Measurements from ENCODE around the gene FAM149A. TPM values are rescaled to one million over a fixed set of nuclear protein-coding genes. Genes with fewer than 3 reads are reported as not detected.
A peak's percentile ranks its signal among the peaks of the same experiment; 100 is the strongest.

Gene FAM149A
- polyA plus RNA-seq, 2 of the 4 experiments (the other 2 are of a cell fraction), result 1.8 to 3.0 TPM

DNA sequence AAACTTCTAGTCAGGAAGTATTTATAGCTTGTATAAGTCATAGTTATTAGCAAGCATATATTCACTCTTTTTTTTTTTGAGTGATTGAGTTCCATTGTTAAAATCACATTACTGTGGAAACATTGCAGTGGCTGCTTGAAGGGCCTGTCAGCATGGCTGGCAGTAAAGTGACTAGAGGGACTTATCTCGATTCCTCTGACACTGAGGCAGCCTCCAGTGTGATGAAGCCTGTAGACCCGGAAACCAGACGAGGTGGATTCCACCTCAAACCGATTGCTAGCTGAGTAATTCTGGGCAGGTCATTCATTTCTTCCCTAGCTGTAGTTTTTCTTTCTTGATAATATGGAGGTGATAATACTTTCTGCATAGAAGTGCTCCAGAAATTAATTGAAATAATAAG is 4.7 kb downstream of the FAM149A start:
- POLR2A ChIA-PET, result no interaction called here
- TF ChIP-seq BHLHE40 (IDR thresholded peaks at IDR 0.05; ENCODE audit: low read depth, low read length) (no peak), HOXB5 (CRISPR knock-in tag; IDR thresholded peaks at IDR 0.05) (no peak), ESRRA (IDR thresholded peaks at IDR 0.05; ENCODE audit: borderline replicate concordance, low read length) (no peak), FOSL2 (IDR thresholded peaks at IDR 0.05) (no peak), FOSL2 (CRISPR knock-in tag; IDR thresholded peaks at IDR 0.05) (no peak), ZFP36 (IDR thresholded peaks at IDR 0.05; ENCODE audit: borderline replicate concordance, partially characterized antibody) (no peak), ATOH8 (CRISPR knock-in tag; IDR thresholded peaks at IDR 0.05; ENCODE audit: low read depth) (no peak), CHD2 (IDR thresholded peaks at IDR 0.05; ENCODE audit: low read length, partially characterized antibody) (no peak), PHF8 (IDR thresholded peaks at IDR 0.05; ENCODE audit: borderline replicate concordance, low read depth) (no peak), CBX2 (IDR thresholded peaks at IDR 0.05; ENCODE audit: borderline replicate concordance, low read depth) (no peak)
- H3K4me2 ChIP-seq, result no peak overlapping the region
- 0 out of 3 replicates have a peak, but pooled peaks cover 4% of the 10 kb centered on the region for H3K4me1 ChIP-seq
- H3K9me3 ChIP-seq, result no peaks in the 10 kb centered on the region
- CTCF ChIA-PET, result no interaction called here
- no peak for DNase-seq (ENCODE audit: low read depth in 1 of 2, low spot score in 1 of 2)
- 63% methylated on average over 4 of the region's 4 CpGs for WGBS (ENCODE audit: missing lambda C conversion rate)
- no peak overlapping the region for H3K27ac ChIP-seq
- no peak for ATAC-seq
- FAIRE-seq, result no peak
- H3K4me3 ChIP-seq, result no peak overlapping the region

GRCh38 chr4:186116697-186117096 is 12.2 kb downstream of the FAM149A start:
- 72% methylated on average over 2 of the region's 2 CpGs for WGBS (ENCODE audit: missing lambda C conversion rate)
- DNase-seq (ENCODE audit: low read depth in 1 of 2, low spot score in 1 of 2), result no peak

DNA sequence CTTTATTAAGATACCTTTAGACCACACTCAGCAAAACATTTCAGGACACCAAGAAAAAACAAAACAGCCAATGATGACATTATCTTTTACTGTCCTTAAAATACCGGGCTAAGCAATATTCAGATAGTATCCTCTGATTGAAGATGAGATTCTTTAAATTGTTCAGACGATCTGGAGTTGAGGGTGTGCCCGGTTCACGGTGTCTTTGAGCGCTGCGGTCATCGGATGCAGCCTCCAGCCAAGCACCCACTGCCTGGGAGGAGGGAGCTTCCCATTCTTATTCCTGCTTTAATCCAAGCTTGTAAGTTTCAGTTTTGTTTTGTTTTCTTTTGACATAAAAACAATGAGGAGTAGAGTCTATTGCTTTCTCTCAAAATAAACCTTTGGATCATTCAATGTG is 14.1 kb downstream of the FAM149A start:
- CTCF ChIA-PET, result no interaction called here
- POLR2A ChIA-PET, result no interaction called here
- Histone ChIP-seq H3K27ac (no peak overlapping the region), H3K4me3 (no peak overlapping the region), H3K4me1 (no peaks in the 10 kb centered on the region), H3K4me2 (no peak overlapping the region), H3K9me3 (no peaks in the 10 kb centered on the region)
- no peak for ATAC-seq
- no peak for DNase-seq (ENCODE audit: low read depth in 1 of 2, low spot score in 1 of 2)
- FAIRE-seq, result no peak
- WGBS (ENCODE audit: missing lambda C conversion rate), result 37% methylated on average over 7 of the region's 7 CpGs
- no peak for TF ChIP-seq EHMT2 (IDR thresholded peaks at IDR 0.05; ENCODE audit: low read depth)
- TF ChIP-seq NR3C1 (IDR thresholded peaks at IDR 0.05), result no peak
- no peak for TF ChIP-seq SMC3 (IDR thresholded peaks at IDR 0.05)
- TF ChIP-seq TFCP2L1 (CRISPR knock-in tag; IDR thresholded peaks at IDR 0.05), result no peak
- no peak for TF ChIP-seq PHF8 (IDR thresholded peaks at IDR 0.05; ENCODE audit: borderline replicate concordance, low read depth)
- no peak for TF ChIP-seq FOSL2 (IDR thresholded peaks at IDR 0.05)
- no peak for TF ChIP-seq FOSL2 (CRISPR knock-in tag; IDR thresholded peaks at IDR 0.05)
- no peak for TF ChIP-seq ESRRA (IDR thresholded peaks at IDR 0.05; ENCODE audit: borderline replicate concordance, low read length)
- TF ChIP-seq, protein P1, sequence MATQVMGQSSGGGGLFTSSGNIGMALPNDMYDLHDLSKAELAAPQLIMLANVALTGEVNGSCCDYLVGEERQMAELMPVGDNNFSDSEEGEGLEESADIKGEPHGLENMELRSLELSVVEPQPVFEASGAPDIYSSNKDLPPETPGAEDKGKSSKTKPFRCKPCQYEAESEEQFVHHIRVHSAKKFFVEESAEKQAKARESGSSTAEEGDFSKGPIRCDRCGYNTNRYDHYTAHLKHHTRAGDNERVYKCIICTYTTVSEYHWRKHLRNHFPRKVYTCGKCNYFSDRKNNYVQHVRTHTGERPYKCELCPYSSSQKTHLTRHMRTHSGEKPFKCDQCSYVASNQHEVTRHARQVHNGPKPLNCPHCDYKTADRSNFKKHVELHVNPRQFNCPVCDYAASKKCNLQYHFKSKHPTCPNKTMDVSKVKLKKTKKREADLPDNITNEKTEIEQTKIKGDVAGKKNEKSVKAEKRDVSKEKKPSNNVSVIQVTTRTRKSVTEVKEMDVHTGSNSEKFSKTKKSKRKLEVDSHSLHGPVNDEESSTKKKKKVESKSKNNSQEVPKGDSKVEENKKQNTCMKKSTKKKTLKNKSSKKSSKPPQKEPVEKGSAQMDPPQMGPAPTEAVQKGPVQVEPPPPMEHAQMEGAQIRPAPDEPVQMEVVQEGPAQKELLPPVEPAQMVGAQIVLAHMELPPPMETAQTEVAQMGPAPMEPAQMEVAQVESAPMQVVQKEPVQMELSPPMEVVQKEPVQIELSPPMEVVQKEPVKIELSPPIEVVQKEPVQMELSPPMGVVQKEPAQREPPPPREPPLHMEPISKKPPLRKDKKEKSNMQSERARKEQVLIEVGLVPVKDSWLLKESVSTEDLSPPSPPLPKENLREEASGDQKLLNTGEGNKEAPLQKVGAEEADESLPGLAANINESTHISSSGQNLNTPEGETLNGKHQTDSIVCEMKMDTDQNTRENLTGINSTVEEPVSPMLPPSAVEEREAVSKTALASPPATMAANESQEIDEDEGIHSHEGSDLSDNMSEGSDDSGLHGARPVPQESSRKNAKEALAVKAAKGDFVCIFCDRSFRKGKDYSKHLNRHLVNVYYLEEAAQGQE (IDR thresholded peaks at IDR 0.05), result no peak
- TF ChIP-seq ZNF302 (CRISPR knock-in tag; IDR thresholded peaks at IDR 0.05), result no peak
- no peak for TF ChIP-seq EP300 (IDR thresholded peaks at IDR 0.05)
- TF ChIP-seq, protein P2, sequence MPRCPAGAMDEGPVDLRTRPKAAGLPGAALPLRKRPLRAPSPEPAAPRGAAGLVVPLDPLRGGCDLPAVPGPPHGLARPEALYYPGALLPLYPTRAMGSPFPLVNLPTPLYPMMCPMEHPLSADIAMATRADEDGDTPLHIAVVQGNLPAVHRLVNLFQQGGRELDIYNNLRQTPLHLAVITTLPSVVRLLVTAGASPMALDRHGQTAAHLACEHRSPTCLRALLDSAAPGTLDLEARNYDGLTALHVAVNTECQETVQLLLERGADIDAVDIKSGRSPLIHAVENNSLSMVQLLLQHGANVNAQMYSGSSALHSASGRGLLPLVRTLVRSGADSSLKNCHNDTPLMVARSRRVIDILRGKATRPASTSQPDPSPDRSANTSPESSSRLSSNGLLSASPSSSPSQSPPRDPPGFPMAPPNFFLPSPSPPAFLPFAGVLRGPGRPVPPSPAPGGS (IDR thresholded peaks at IDR 0.05), result no peak
- TF ChIP-seq CHD4 (IDR thresholded peaks at IDR 0.05; ENCODE audit: borderline replicate concordance), result no peak
- TF ChIP-seq ZC3H11A (IDR thresholded peaks at IDR 0.05), result no peak
- no peak for TF ChIP-seq ATOH8 (CRISPR knock-in tag; IDR thresholded peaks at IDR 0.05; ENCODE audit: low read depth)
- TF ChIP-seq, protein P3, sequence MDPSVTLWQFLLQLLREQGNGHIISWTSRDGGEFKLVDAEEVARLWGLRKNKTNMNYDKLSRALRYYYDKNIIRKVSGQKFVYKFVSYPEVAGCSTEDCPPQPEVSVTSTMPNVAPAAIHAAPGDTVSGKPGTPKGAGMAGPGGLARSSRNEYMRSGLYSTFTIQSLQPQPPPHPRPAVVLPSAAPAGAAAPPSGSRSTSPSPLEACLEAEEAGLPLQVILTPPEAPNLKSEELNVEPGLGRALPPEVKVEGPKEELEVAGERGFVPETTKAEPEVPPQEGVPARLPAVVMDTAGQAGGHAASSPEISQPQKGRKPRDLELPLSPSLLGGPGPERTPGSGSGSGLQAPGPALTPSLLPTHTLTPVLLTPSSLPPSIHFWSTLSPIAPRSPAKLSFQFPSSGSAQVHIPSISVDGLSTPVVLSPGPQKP (IDR thresholded peaks at IDR 0.05; ENCODE audit: low read depth, low read length), result no peak
- TF ChIP-seq, protein P4, sequence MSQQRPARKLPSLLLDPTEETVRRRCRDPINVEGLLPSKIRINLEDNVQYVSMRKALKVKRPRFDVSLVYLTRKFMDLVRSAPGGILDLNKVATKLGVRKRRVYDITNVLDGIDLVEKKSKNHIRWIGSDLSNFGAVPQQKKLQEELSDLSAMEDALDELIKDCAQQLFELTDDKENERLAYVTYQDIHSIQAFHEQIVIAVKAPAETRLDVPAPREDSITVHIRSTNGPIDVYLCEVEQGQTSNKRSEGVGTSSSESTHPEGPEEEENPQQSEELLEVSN (IDR thresholded peaks at IDR 0.05; ENCODE audit: borderline replicate concordance, low read depth), result no peak
- TF ChIP-seq PBX3 (IDR thresholded peaks at IDR 0.05), result no peak
- TF ChIP-seq CBX8 (IDR thresholded peaks at IDR 0.05), result no peak

More at GRCh38 chr4:186116697-186117096, 12.2 kb downstream of the FAM149A start:
- ATAC-seq, result no peak
- peak overlapping the region; percentile 53 for H3K4me2 ChIP-seq
- no peak for FAIRE-seq
- TF ChIP-seq NR3C1 (IDR thresholded peaks at IDR 0.05) (no peak), CEBPB (IDR thresholded peaks at IDR 0.05) (peak in 1 of 2 experiments; percentile 55; a peak in 3 of 4 replicates)
- H3K4me3 ChIP-seq, result peak overlapping the region; percentile 35
- ChIA-PET POLR2A (no interaction called here), CTCF (no interaction called here)
- no peaks in the 10 kb centered on the region for H3K9me3 ChIP-seq
- H3K27ac ChIP-seq, result no peak overlapping the region
- no peaks in the 10 kb centered on the region for H3K4me1 ChIP-seq

Data from A549 (cell line).